ENCODE measurements around the gene ANKRD6. TPM values are rescaled to one million over a fixed set of nuclear protein-coding genes. Genes with fewer than 3 reads are reported as not detected.

ANKRD6 gene
- total and polyA plus RNA-seq, 8 donors = 6.3 to 14.7 (median 9.6) TPM

GRCh38 chr6:89526563-89526869, 93.6 kb downstream of the ANKRD6 start:
- Histone ChIP-seq H3K9me3 (no peaks in the 10 kb centered on the region), H3K27me3 (no peaks in the 10 kb centered on the region), H3K27ac (no peak overlapping the region), H3K4me3 (no peak overlapping the region), H3K4me1 (no peaks in the 10 kb centered on the region), H3K36me3 (no peaks in the 10 kb centered on the region)
- DNase-seq (no peak), FAIRE-seq (no peak), ATAC-seq (no peak)
- WGBS, 2 donors = 94 to 100% methylated on average over 2 of the region's 2 CpGs
- TF ChIP-seq, protein P1, sequence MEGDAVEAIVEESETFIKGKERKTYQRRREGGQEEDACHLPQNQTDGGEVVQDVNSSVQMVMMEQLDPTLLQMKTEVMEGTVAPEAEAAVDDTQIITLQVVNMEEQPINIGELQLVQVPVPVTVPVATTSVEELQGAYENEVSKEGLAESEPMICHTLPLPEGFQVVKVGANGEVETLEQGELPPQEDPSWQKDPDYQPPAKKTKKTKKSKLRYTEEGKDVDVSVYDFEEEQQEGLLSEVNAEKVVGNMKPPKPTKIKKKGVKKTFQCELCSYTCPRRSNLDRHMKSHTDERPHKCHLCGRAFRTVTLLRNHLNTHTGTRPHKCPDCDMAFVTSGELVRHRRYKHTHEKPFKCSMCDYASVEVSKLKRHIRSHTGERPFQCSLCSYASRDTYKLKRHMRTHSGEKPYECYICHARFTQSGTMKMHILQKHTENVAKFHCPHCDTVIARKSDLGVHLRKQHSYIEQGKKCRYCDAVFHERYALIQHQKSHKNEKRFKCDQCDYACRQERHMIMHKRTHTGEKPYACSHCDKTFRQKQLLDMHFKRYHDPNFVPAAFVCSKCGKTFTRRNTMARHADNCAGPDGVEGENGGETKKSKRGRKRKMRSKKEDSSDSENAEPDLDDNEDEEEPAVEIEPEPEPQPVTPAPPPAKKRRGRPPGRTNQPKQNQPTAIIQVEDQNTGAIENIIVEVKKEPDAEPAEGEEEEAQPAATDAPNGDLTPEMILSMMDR (IDR thresholded peaks at IDR 0.05) = no peak
- intact Hi-C loops (cut with DNase I) = no loop called here

DNA sequence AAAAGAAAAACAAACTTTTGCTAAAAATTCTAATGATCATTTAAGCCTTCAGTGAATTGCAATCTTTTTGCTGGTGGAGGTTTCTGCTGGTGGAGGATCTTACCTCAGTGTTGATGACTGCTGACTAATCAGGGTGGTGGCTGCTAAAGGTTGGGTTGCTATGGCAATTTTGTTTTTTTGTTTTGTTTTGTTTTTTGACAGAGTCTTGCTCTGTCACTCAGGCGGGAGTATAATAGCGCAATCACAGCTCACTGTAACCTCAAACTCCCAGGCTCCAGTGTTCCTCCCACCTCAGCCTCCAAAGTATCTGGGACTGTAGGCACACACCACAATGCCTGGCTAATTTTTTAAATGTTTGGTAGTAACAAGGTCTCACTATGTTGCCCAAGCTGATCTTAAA, 94.7 kb downstream of the ANKRD6 start:
- H3K9me3 ChIP-seq = no peaks in the 10 kb centered on the region
- H3K4me3 ChIP-seq = no peak overlapping the region
- intact Hi-C loops (cut with DNase I) = no loop called here
- H3K36me3 ChIP-seq = no peaks in the 10 kb centered on the region
- no peaks in the 10 kb centered on the region for H3K27me3 ChIP-seq
- TF ChIP-seq, protein P1 (IDR thresholded peaks at IDR 0.05) = no peak
- 96 to 100% methylated on average over 2 of the region's 2 CpGs for WGBS, 2 donors
- H3K4me1 ChIP-seq = no peaks in the 10 kb centered on the region
- DNase-seq = no peak
- ATAC-seq = no peak
- H3K27ac ChIP-seq = no peak overlapping the region
- no peak for FAIRE-seq

GRCh38 chr6:89528866-89529265, 95.9 kb downstream of the ANKRD6 start:
- Histone ChIP-seq H3K4me3 (no peak overlapping the region), H3K9me3 (no peaks in the 10 kb centered on the region), H3K27ac (no peak overlapping the region), H3K27me3 (no peaks in the 10 kb centered on the region), H3K4me1 (no peaks in the 10 kb centered on the region), H3K36me3 (no peaks in the 10 kb centered on the region)
- FAIRE-seq = no peak
- intact Hi-C loops (cut with DNase I) = no loop called here
- no peak for DNase-seq
- TF ChIP-seq, protein P1 (IDR thresholded peaks at IDR 0.05) = no peak
- ATAC-seq = no peak

GRCh38 chr6:89530982-89531381, 98.0 kb downstream of the ANKRD6 start:
- Histone ChIP-seq H3K4me1 (no peaks in the 10 kb centered on the region), H3K36me3 (no peaks in the 10 kb centered on the region), H3K9me3 (no peaks in the 10 kb centered on the region), H3K27me3 (no peaks in the 10 kb centered on the region), H3K27ac (no peak overlapping the region), H3K4me3 (no peak overlapping the region)
- intact Hi-C loops (cut with DNase I) = no loop called here
- DNase-seq (no peak), FAIRE-seq (no peak), ATAC-seq (no peak)
- TF ChIP-seq, protein P1 (IDR thresholded peaks at IDR 0.05) = no peak
- 90 to 95% methylated on average over 11 of the region's 11 CpGs for WGBS, 2 donors

DNA sequence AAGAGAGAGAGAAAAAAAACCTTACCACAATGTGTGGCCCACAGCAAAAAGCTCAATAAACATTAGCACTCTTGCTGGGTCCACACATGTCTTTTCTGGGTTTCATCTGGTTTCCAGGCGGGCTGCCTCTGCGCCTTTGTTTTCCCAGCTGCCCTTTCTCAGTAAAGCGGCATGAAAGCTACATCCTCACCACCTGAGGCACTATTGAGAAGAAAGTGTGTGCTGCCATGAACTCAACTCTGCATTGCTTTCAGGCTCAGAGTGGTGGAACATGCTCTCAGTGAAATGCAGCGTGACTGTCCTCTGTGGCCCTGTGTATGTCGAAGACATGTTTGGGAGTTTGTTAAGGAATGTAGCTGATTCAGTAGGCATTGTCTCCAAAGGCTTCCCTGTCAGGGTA, 103.3 kb downstream of the ANKRD6 start:
- DNase-seq (no peak), ATAC-seq (no peak), FAIRE-seq (no peak)
- intact Hi-C loops (cut with DNase I) = no loop called here
- Histone ChIP-seq H3K27ac (no peak overlapping the region), H3K4me3 (no peak overlapping the region), H3K27me3 (no peaks in the 10 kb centered on the region), H3K9me3 (no peaks in the 10 kb centered on the region), H3K36me3 (no peaks in the 10 kb centered on the region), H3K4me1 (no peaks in the 10 kb centered on the region)
- TF ChIP-seq, protein P1 (IDR thresholded peaks at IDR 0.05) = no peak
- WGBS, 2 donors = 95 to 97% methylated on average over 5 of the region's 5 CpGs
